SK-N-MC (cell line): Measurements from ENCODE around the gene CAMSAP2.

Experiments used
- DNase-seq: peaks from one replicate; pipeline ENCODE4 v3.0.0-alpha.2; 2011; ENCODE audit warnings: low read depth, low spot score
- H3K27ac ChIP-seq: fragments of 200-600 bp; sonication (generic); 2 replicates; pipeline ENCODE4 v1.5.1; 2016; ENCODE audit warnings: mixed run types
- H3K36me3 ChIP-seq: fragments of 200-600 bp; sonication (generic); 2 replicates; pipeline ENCODE4 v1.6.1; 2017; ENCODE audit warnings: antibody characterized with exemption, low read length, mixed read lengths; ENCODE audit not compliant: insufficient read depth
- H3K4me3 ChIP-seq: fragments of 200-600 bp; sonication (generic); 2 replicates; pipeline ENCODE4 v1.5.1; 2016
- H3K9ac ChIP-seq: fragments of 200-600 bp; sonication (generic); 2 replicates; pipeline ENCODE4 v1.8.0; 2017; ENCODE audit warnings: mixed run types, mixed read lengths; ENCODE audit not compliant: insufficient read length
- H3K9me3 ChIP-seq: fragments of 200-600 bp; sonication (generic); 2 replicates; pipeline ENCODE4 v1.6.1; 2017; ENCODE audit warnings: low read depth, mild to moderate bottlenecking, antibody characterized with exemption, low read length, moderate library complexity, mixed read lengths
- EZH2 ChIP-seq: fragments of 200-600 bp; sonication (generic); IDR thresholded peaks from one replicate; pipeline ENCODE4 v1.6.1; 2017; ENCODE audit warnings: antibody characterized with exemption
- FOXP2 ChIP-seq: optimal IDR thresholded peaks from 2 replicates; pipeline ENCODE3; 2011; ENCODE audit warnings: mild to moderate bottlenecking, moderate library complexity; ENCODE audit not compliant: insufficient read depth; ENCODE audit errors: extremely low read length, control extremely low read depth
- POLR2AphosphoS5 ChIP-seq: IDR thresholded peaks from 2 replicates; pipeline ENCODE4 v1.6.1; 2012; ENCODE audit warnings: mild to moderate bottlenecking, low read depth, low read length, borderline replicate concordance

The CAMSAP2 gene

DNA sequence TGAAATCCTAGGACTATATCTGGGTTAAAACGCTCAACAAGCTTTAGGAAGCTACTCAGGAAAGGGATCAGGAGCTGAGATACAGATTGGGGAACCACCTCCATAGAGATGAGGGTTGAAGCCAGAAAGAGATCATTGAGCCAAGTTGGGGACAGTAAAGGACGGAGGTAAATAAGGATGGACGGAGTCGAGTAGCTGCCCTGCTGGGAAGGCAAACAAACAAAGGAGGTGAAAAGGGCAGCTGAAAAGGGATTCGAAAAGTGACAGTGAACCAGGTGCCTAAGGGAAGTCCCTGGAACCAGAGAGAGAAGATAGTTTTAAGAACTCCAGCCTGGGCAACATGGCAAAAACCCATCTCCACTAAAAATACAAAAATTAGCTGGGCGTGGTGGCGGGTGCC is 6.3 kb upstream of the CAMSAP2 start:
- H3K9me3 ChIP-seq = no peaks in the 10 kb centered on the region
- H3K9ac ChIP-seq = no peak overlapping the region
- no peak for DNase-seq
- H3K36me3 ChIP-seq = no peaks in the 10 kb centered on the region
- no peak overlapping the region for H3K27ac ChIP-seq
- TF ChIP-seq FOXP2 = no peak
- TF ChIP-seq EZH2 = no peak
- TF ChIP-seq POLR2AphosphoS5 = no peak
- H3K4me3 ChIP-seq = no peak overlapping the region

GRCh38 chr1:200733907-200734306 is 4.8 kb upstream of the CAMSAP2 start:
- TF ChIP-seq EZH2 (no peak), FOXP2 (no peak), POLR2AphosphoS5 (no peak)
- no peak overlapping the region for H3K9ac ChIP-seq
- no peaks in the 10 kb centered on the region for H3K9me3 ChIP-seq
- H3K4me3 ChIP-seq = no peak overlapping the region
- no peak for DNase-seq
- H3K27ac ChIP-seq = no peak overlapping the region
- H3K36me3 ChIP-seq = no peaks in the 10 kb centered on the region

- DNase-seq = no peak
- Histone ChIP-seq H3K4me3 (peak overlapping the region; percentile 79), H3K9ac (peak overlapping the region; percentile 75), H3K9me3 (no peaks in the 10 kb centered on the region), H3K36me3 (peaks cover 3% of the 10 kb centered on the region; the same call in 1 of the 2 replicates), H3K27ac (no peak overlapping the region; the same call in 1 of the 2 replicates)
- no peak for TF ChIP-seq POLR2AphosphoS5
- no peak for TF ChIP-seq EZH2
- TF ChIP-seq FOXP2 = no peak
These were observed 924 bp upstream of the CAMSAP2 start for GRCh38 chr1:200737647-200738291.

DNA sequence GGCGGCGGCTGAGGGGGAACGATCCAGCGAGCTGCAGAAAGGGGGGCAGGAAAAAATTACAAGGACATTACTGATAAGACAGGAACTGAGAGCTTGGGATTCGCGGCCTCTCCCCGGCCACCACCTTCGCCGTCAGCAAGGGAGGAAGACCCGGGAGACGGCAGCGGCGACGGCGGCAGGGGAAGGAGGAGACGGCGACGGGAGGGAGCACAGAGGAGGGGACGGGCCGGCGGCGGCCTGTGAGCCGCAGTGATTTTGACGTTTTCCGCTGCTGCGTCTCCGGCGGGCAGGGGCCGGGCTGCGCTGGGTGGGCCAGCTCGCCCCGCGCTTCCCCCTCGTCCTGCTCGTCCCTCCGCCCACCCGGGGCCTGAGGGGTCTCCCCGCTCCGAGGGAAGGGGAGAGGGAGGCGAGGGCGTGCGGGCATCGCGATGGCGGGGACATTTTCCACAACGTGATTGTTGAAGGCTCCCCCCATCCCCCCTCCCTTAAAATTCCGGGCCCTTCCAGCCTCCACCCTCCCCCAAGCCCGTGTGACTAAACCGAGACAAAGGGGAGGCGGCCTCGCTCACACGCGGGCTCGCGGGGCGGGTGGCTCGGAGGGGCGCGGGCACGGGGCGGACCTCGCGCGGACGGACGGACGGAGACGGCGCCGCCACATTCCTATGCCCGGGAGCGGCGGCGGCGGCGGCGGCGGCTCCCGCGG is 407 bp downstream of the CAMSAP2 start:
- Histone ChIP-seq H3K27ac (peak overlapping the region; percentile 95), H3K36me3 (peaks cover 3% of the 10 kb centered on the region; the same call in 1 of the 2 replicates), H3K4me3 (peak overlapping the region; percentile 89), H3K9me3 (no peaks in the 10 kb centered on the region), H3K9ac (peak overlapping the region; percentile 91)
- no peak for TF ChIP-seq EZH2
- TF ChIP-seq FOXP2 = no peak
- peak; percentile 89 for TF ChIP-seq POLR2AphosphoS5
- DNase-seq = peak; percentile 39

DNA sequence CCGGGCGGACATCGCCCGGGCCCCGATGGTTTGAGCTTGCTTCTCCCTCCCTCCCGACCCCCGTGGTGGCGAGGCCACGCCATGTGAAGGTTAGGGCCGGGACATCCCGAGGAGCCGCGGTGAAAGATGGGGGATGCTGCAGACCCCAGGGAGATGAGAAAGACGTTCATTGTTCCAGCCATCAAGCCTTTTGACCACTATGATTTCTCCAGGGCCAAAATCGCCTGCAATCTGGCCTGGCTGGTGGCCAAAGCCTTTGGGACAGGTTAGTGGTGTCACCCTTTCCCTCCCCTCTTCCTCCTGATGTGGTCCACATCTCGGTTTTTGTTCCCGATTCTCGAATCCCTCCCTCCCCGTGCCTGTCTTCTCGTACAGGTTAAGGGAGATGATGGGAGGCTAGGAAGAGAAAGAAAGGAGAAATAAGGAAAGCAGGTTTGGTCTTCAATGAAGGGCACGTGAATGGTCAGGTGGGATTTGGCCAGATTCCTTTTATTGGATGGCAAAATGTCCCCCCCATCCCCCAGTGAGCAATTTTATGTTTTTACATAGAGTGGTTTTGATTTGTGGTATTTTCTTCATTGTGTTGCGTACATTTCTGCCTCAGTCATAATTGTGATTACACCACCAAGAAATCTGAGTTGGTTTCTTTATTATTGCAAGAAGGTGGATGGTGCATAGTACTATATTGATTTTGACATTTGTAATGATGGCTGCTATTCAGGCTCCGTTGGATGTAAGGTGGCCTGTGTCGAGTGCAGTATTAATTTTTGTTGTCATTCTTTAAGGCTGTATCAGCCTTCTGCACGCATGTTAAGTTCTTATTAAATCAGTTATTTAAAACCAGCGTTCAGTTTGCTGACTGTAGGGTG is 1.2 kb downstream of the CAMSAP2 start:
- Histone ChIP-seq H3K36me3 (peaks cover 3% of the 10 kb centered on the region; the same call in 1 of the 2 replicates), H3K4me3 (peak overlapping the region; percentile 89), H3K9me3 (no peaks in the 10 kb centered on the region), H3K9ac (peak overlapping the region; percentile 91), H3K27ac (peak overlapping the region; percentile 95; the same call in 1 of the 2 replicates)
- no peak for DNase-seq
- TF ChIP-seq EZH2 (no peak), POLR2AphosphoS5 (no peak), FOXP2 (no peak)

DNA sequence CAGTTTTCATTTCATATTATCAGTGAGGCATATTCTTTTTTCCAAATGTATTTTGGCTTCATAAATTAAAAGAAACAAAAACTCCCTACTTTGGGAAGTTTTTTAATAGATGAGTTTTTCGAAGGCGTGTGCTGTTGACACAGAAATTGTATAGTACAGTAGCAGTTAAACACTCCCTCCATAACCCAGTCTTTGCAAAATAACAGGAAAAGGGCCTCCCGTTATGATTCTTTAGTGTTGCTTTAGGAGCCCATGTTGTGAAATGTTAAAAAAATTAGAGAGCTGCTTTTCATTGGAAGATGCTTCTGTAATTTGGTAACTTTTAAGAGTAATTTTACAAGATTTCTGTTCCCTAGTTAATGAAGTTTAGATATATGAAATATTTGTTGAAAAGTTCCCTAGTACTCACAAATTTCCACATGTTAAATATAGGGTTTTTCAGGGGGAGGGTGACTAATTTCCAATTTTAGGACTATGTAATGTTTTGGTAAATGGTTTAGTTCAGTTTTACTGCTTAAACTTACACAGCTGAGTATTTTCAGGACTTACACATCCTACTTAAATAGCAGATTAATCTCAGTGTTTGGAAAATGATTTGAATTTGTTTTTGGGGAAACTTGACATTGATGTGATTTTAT is 2.0 kb downstream of the CAMSAP2 start:
- Histone ChIP-seq H3K4me3 (peak overlapping the region; percentile 89), H3K27ac (no peak overlapping the region), H3K9ac (peak overlapping the region; percentile 91), H3K9me3 (no peaks in the 10 kb centered on the region), H3K36me3 (peaks cover 6% of the 10 kb centered on the region; the same call in 1 of the 2 replicates)
- TF ChIP-seq FOXP2 (no peak), POLR2AphosphoS5 (no peak), EZH2 (no peak)
- no peak for DNase-seq

GRCh38 chr1:200741551-200742207 is 3.0 kb downstream of the CAMSAP2 start:
- Histone ChIP-seq H3K9ac (peak overlapping the region; percentile 91), H3K27ac (no peak overlapping the region), H3K36me3 (peaks cover 7% of the 10 kb centered on the region; the same call in 1 of the 2 replicates), H3K4me3 (peak overlapping the region; percentile 89), H3K9me3 (no peaks in the 10 kb centered on the region)
- DNase-seq = no peak
- TF ChIP-seq EZH2 (no peak), FOXP2 (no peak), POLR2AphosphoS5 (no peak)
